T-helper 1 cell treated with Interleukin-12 subunit alpha and Interleukin-12 subunit beta and Interleukin-4 antibody, amounts not matched to agents 30 μg/mL and 1 μg/mL, for 36 hours (primary cell): Measurements from ENCODE around the gene DNAH10.

Source experiments
- H3K27ac Mint-ChIP-seq: one replicate; pipeline ENCODE4 v1.8.0; 2021; ENCODE audit warnings: mild to moderate bottlenecking, mixed read lengths
- H3K27me3 Mint-ChIP-seq: one replicate; pipeline ENCODE4 v1.8.0; 2021; ENCODE audit warnings: low read depth, mixed read lengths
- H3K36me3 Mint-ChIP-seq: one replicate; pipeline ENCODE4 v1.8.0; 2021; ENCODE audit warnings: low read depth, mixed read lengths
- H3K4me1 Mint-ChIP-seq: one replicate; pipeline ENCODE4 v1.8.0; 2021; ENCODE audit warnings: low read depth, mixed read lengths
- H3K4me3 Mint-ChIP-seq: one replicate; pipeline ENCODE4 v1.8.0; 2021; ENCODE audit warnings: mild to moderate bottlenecking, moderate library complexity, mixed read lengths
- H3K9me3 Mint-ChIP-seq: one replicate; pipeline ENCODE4 v1.8.0; 2021; ENCODE audit warnings: mixed read lengths

Gene DNAH10

GRCh38 chr12:123973552-123974341 is 211.6 kb downstream of the DNAH10 start:
- Mint-ChIP-seq H3K4me3 (peak overlapping the region; percentile 93), H3K4me1 (peaks cover 12% of the 10 kb centered on the region), H3K36me3 (peaks cover 23% of the 10 kb centered on the region)

GRCh38 chr12:123976227-123976826 is 214.2 kb downstream of the DNAH10 start:
- H3K9me3 Mint-ChIP-seq, result no peaks in the 10 kb centered on the region
- peaks cover 21% of the 10 kb centered on the region for H3K36me3 Mint-ChIP-seq
- H3K4me3 Mint-ChIP-seq, result no peak overlapping the region
- peaks cover 4% of the 10 kb centered on the region for H3K27me3 Mint-ChIP-seq
- H3K4me1 Mint-ChIP-seq, result peaks cover 15% of the 10 kb centered on the region
- H3K27ac Mint-ChIP-seq, result no peak overlapping the region

More at GRCh38 chr12:123973552-123974341, 211.6 kb downstream of the DNAH10 start:
- Mint-ChIP-seq H3K27ac (peak overlapping the region; percentile 67), H3K9me3 (no peaks in the 10 kb centered on the region), H3K27me3 (peaks cover 13% of the 10 kb centered on the region)

GRCh38 chr12:123979566-123979965 is 217.5 kb downstream of the DNAH10 start:
- Mint-ChIP-seq H3K9me3 (no peaks in the 10 kb centered on the region), H3K27ac (no peak overlapping the region), H3K4me1 (peaks cover 14% of the 10 kb centered on the region), H3K4me3 (no peak overlapping the region), H3K27me3 (no peaks in the 10 kb centered on the region), H3K36me3 (peaks cover 15% of the 10 kb centered on the region)

GRCh38 chr12:123982269-123982668 is 220.2 kb downstream of the DNAH10 start:
- Mint-ChIP-seq H3K4me3 (no peak overlapping the region), H3K27me3 (no peaks in the 10 kb centered on the region), H3K4me1 (peaks cover 18% of the 10 kb centered on the region), H3K9me3 (no peaks in the 10 kb centered on the region), H3K27ac (no peak overlapping the region), H3K36me3 (peaks cover 3% of the 10 kb centered on the region)

- H3K4me3 Mint-ChIP-seq, result no peak overlapping the region
- H3K9me3 Mint-ChIP-seq, result no peaks in the 10 kb centered on the region
- H3K27me3 Mint-ChIP-seq, result no peaks in the 10 kb centered on the region
- H3K4me1 Mint-ChIP-seq, result peaks cover 18% of the 10 kb centered on the region
- H3K36me3 Mint-ChIP-seq, result peaks cover 14% of the 10 kb centered on the region
- no peak overlapping the region for H3K27ac Mint-ChIP-seq
These were observed 221.9 kb downstream of the DNAH10 start for GRCh38 chr12:123983822-123984485.

- no peak overlapping the region for H3K27ac Mint-ChIP-seq
These were observed 222.8 kb downstream of the DNAH10 start for GRCh38 chr12:123984903-123985302.

More at GRCh38 chr12:123984903-123985302, 222.8 kb downstream of the DNAH10 start:
- Mint-ChIP-seq H3K4me1 (peaks cover 21% of the 10 kb centered on the region), H3K36me3 (peaks cover 19% of the 10 kb centered on the region), H3K9me3 (no peaks in the 10 kb centered on the region), H3K27me3 (no peaks in the 10 kb centered on the region), H3K4me3 (no peak overlapping the region)
